GM12891 (cell line): Measurements from ENCODE around the gene HSD17B10.
A peak's percentile ranks its signal among the peaks of the same experiment; 100 is the strongest.

Experiments used
- DNase-seq: peaks from one replicate; pipeline ENCODE4 v3.0.0; 2011; ENCODE audit warnings: low spot score; ENCODE audit not compliant: insufficient read length
- FAIRE-seq: peaks from 2 replicates; lab custom pipeline; 2011; peaks lifted over from hg19 to GRCh38; lab: Jason Lieb, UNC
- PAX5 ChIP-seq: IDR thresholded peaks from 2 replicates; pipeline ENCODE4 v1.6.1; 2011; ENCODE audit warnings: low read length, moderate library complexity, mild to moderate bottlenecking; ENCODE audit not compliant: insufficient read depth, severe bottlenecking
- POLR2A ChIP-seq: IDR thresholded peaks from 2 replicates; pipeline ENCODE4 v1.6.1; 2011; ENCODE audit warnings: low read depth, low read length, control low read depth
- POLR2AphosphoS5 ChIP-seq: IDR thresholded peaks from 2 replicates; pipeline ENCODE4 v1.6.1; 2011; ENCODE audit warnings: low read depth, low read length, control low read depth
- POU2F2 ChIP-seq: IDR thresholded peaks from 2 replicates; pipeline ENCODE4 v1.6.1; 2011; ENCODE audit warnings: low read depth, mild to moderate bottlenecking, control low read depth, low read length, moderate library complexity
- SPI1 ChIP-seq: IDR thresholded peaks from 2 replicates; pipeline ENCODE4 v1.6.1; 2011; ENCODE audit warnings: low read depth, low read length, control low read depth
- TAF1 ChIP-seq: IDR thresholded peaks from 2 replicates; pipeline ENCODE4 v1.6.1; 2011; ENCODE audit warnings: low read depth, low read length, control low read depth

The HSD17B10 gene

DNA sequence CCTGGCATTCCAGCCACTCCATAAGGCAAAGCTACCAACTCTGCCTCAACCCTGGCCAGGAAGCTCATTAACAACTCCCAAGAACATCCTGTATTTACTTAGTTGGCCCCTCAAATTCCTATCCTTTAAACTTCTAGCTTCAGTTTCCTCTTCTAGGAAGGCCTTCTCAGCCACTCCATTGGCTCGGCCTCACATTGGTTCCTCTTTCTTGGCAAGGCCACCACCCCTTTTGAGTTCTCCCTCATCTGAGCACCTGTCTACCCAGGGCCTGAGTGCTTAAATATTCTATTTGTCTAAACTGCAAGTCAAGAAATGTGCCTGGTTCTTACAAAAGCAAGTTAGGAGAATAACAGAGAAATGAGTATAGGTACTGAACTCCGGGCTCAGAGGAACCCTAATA, 21.7 kb downstream of the HSD17B10 start:
- DNase-seq (no peak), FAIRE-seq (no peak)
- no peak for TF ChIP-seq POLR2A
- no peak for TF ChIP-seq SPI1
- no peak for TF ChIP-seq POU2F2
- no peak for TF ChIP-seq PAX5
- no peak for TF ChIP-seq POLR2AphosphoS5
- no peak for TF ChIP-seq TAF1

DNA sequence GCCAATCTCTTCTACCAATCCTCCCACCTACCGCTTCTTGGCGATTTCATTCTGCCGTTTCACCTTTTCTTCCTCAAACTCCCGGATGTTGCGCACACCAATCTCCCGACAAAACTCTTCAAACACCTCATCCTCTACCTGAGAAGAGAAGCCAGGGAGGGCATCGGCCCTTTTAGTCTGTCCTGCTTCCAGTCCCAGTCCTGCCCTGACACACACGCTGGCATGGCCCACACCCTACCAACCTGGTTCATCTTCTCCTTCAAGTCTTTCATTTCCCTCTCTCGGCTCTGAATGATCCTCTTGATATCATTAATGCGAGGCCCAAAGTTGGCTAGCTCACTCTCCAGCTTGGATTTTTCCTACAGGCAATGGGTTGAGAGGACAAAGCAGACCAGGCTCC, 30.6 kb downstream of the HSD17B10 start:
- TF ChIP-seq POLR2A (no peak), SPI1 (no peak), POU2F2 (no peak), PAX5 (no peak), POLR2AphosphoS5 (no peak), TAF1 (no peak)
- DNase-seq (no peak), FAIRE-seq (no peak)

DNA sequence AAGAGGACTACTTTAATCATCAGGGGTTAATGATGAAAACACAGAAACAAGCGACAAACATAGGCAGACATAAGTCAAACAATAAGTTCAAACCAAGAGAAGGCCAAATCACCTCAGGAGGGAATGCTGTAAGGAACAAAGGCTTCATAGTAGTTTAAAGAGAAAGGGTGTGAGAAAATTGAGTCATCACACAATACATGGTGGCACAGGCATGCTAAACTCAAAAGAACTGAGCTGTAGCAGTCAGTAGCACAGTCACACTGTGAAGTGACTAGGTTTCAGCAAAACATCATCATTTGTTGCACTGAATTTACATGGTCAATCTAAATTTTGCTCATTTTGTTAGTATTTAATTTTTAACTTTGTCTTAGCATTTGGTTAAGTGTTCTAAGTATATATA, 36.0 kb downstream of the HSD17B10 start:
- FAIRE-seq (no peak), DNase-seq (no peak)
- no peak for TF ChIP-seq POU2F2
- no peak for TF ChIP-seq POLR2AphosphoS5
- TF ChIP-seq SPI1: no peak
- no peak for TF ChIP-seq TAF1
- no peak for TF ChIP-seq PAX5
- no peak for TF ChIP-seq POLR2A

DNA sequence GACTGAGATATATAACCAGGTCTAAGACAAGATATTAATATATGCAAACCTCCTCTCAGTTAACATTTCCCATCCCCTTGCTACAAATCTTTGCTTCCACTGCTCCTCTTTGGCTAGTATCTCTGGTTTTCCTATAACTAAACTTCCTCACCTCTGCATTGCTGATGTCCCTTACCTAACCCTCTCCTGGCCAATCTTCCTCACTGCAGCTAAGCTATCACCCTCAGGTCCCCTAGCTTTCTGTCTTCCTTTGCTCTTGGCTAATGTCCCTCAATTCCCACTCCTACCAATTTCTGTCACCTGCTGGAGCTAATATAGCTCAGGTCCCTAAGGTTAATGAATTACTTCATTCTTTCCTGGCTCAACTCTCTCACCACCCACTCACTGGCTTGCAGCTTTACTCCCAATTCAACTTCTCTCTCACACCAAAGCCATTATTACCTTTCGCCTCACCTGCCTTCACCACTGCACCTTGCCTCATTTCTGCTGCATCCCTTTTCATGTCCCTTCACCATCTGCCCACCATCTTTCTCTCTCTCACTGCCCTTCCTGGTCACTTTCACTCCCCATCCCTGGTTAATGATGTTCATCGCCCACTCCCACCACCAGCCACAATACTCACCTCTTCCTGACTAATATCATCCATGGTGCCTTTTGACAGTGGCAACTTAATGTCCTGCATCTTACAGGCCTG, 38.4 kb downstream of the HSD17B10 start:
- FAIRE-seq (no peak), DNase-seq (no peak)
- TF ChIP-seq POU2F2: no peak
- TF ChIP-seq SPI1: no peak
- 0 out of 2 replicates have a peak, but pooled peaks have one; percentile 24 for TF ChIP-seq POLR2AphosphoS5

DNA sequence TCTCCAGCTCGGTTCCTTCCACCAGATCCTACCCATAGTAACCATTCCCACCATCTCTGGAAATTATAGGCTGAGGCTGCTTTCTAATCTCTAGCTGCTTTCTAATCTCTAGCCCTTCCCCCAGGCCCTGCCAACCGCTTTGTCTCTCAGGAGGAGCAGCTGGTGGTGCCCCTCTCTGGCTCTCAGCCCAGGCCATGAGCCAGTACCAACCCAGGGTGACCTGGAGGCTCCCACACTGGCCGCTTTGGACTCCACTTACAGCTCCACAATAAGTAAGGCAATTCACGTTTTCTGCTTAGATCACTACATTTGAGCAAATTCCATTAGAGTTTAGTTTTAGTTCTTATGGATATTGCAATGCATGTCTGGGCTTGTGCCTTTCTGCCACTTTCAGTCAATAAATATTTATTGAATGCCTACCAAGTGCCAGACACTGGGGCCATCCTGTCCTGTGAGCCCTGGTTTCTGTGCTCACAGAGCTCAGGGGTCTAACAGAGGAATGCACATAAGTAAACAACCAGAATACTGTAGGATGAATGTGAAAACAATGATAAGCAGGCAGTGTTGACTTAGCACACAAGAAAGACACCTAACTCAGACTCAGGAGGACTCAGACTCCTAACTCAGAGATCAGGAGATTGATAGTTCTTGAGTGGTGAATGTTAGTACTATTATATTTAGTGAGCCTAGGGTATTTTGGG, 50.6 kb downstream of the HSD17B10 start:
- TF ChIP-seq SPI1 (no peak), POLR2AphosphoS5 (no peak), POU2F2 (no peak), PAX5 (no peak), TAF1 (no peak), POLR2A (no peak)
- FAIRE-seq (no peak), DNase-seq (no peak)
